CD4-positive, alpha-beta T cell treated with Interleukin-10 for 1 hour (primary cell): ENCODE results near the gene APOBEC3A.
"Not testable (repeated sequence)": the region's sequence is repeated elsewhere in the genome, so short reads cannot be mapped to it uniquely, and the experiment has no call there.

ENCODE experiments used
- DNase-seq: peaks from one replicate; pipeline ENCODE4 v3.0.0-alpha.2; 2020

Gene APOBEC3A

GRCh38 chr22:38963291-38963738 lies 5.9 kb downstream of the APOBEC3A start:
- not testable (repeated sequence) for DNase-seq

DNA sequence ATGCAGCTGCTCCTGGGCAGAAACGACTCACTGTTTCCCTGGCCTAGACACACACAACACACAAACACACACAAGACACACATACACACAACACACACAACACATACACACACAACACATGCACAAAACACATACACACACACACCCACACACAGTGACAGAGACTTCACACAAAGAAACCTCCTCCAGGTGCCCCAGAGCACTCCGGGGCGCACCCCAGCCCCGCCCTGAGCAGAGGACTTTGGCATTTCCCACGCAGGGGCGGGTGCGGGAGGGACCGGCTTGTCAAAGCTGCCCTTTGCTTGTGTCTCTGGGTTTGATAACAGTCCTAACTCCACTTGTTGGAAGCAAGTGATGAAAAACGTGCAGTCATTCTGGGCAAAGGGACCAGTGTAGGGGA lies 6.5 kb downstream of the APOBEC3A start:
- no peak for DNase-seq

DNA sequence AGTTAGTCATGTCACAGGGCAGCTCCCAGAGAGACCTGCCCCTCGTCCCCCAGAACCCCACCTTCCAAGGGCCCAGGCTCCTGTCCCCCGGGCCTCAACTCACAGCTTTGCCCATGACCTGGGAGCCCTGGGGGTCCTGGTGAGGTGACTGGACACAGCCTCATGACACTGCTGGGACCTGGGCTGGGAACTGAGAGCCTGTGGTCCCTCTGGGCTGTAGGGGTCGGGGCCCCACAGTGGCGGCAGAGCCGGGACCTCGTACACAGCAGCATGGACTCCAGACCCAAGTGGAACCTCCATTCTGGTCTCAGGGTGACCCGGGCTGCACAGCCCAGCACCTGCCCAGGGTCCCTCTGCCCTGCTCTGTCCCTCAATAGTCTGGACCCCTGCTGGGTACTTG lies 6.9 kb downstream of the APOBEC3A start:
- no peak for DNase-seq

- no peak for DNase-seq
Observed at GRCh38 chr22:38964989-38965388, 7.6 kb downstream of the APOBEC3A start.

- no peak for DNase-seq
Observed at GRCh38 chr22:38965614-38966379, 8.4 kb downstream of the APOBEC3A start.

- DNase-seq: no peak
Observed at GRCh38 chr22:38966380-38966702, 8.9 kb downstream of the APOBEC3A start.

DNA sequence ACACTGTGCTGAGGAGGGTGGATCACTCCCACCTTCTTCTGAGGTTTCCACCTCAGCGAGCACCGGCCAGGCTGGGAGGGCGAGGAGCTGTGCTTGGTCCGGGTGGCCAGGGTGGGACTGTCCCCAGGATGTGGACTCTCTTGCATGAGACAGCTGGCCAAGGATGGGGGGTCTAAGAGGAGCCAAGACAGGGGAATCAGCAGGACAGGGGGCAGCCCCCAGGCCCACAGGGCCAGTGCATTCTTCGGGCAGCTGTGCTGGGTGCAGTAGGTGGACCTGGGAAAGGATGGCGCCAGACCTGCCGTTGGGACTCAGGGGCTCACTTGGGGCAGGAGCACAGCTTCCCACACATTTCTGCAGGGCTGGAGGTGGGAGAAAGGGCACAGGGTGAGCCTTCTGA lies 9.5 kb downstream of the APOBEC3A start:
- no peak for DNase-seq

GRCh38 chr22:38967451-38968450 lies 10.3 kb downstream of the APOBEC3A start:
- DNase-seq: peak; percentile 24

DNA sequence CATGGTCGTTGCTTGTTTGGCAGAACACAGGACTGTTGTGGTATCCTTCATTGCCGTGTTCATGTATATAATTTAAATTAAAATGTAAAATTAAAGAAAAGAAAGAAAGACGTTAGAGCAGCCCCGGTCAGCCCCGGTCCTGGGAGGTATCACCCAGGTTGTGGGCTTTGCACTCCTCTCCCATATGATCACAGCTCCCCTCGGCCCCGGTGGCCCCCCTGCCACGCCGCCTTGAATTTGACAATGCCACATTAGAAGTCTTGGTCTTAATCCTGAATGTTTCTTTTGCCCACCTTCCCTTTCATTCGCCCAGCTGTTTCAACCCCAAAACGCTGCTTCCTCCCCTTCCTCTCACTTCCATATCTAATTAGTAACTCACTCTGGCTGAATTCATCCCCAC lies 11.4 kb downstream of the APOBEC3A start:
- no peak for DNase-seq

GRCh38 chr22:38970551-38970950 lies 13.1 kb downstream of the APOBEC3A start:
- no peak for DNase-seq

DNA sequence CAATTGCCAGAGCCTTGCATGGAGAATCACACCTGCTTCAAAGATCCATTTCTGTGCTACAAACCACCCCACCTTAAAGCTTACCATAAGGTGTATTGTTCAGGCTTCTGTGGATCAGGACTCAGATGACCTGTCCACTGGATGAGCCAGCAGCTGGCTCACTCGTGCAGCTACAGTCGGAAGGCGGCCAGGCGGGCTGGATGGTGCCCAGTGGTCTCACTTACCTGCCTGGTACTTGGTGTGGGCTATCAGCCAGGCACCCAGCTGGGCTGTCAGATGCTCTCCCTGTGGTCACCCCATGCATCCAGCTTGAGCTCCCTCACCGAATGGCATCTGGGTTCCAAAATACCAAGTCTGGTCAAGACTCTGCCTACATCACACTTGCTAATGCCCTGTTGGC lies 13.8 kb downstream of the APOBEC3A start:
- no peak for DNase-seq

- DNase-seq: no peak
Observed at GRCh38 chr22:38971791-38972190, 14.4 kb downstream of the APOBEC3A start.

- no peak for DNase-seq
Observed at GRCh38 chr22:38972558-38972957, 15.1 kb downstream of the APOBEC3A start.

DNA sequence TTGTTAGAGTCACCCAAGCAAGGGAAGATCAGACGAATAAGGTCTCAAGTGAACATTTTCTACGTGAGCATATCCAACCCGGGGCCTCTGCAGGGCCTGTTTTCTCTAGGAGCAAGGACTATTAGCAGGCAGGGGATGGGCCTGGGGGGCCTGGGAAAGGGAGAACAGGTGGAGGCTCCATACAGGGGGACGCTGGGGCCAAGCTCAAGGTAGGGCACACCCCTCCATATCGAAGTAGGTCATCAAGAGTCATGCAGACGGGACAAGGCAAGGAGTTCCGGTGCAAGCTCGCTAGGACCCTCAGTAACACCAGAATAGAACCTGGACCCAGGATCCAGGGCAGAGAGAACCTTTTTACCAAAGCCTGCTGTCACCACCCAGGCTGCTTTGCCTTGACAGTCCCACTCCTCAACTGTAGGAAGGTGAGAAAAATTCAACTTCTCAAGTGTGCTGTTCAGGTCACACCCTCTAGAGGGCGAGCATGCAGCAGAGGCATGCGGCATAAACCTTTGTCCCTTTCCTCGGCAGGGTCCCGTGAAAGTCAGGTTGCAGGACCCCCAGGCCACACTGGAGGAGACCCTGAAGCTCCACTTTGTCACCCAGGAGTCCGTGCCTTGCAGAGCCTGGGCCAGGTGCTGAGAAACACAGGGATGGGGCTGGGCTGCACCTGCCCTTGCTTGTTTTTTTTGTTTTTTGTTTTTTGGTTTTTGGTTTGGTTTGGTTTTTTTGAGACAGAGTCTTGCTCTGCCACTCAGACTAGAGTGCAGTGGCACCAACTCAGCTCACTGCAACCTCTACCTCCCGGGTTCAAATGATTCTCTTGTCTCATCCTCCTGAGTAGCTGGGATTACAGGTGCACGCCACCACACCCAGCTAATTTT lies 16.1 kb downstream of the APOBEC3A start:
- peak; percentile 68 for DNase-seq

DNA sequence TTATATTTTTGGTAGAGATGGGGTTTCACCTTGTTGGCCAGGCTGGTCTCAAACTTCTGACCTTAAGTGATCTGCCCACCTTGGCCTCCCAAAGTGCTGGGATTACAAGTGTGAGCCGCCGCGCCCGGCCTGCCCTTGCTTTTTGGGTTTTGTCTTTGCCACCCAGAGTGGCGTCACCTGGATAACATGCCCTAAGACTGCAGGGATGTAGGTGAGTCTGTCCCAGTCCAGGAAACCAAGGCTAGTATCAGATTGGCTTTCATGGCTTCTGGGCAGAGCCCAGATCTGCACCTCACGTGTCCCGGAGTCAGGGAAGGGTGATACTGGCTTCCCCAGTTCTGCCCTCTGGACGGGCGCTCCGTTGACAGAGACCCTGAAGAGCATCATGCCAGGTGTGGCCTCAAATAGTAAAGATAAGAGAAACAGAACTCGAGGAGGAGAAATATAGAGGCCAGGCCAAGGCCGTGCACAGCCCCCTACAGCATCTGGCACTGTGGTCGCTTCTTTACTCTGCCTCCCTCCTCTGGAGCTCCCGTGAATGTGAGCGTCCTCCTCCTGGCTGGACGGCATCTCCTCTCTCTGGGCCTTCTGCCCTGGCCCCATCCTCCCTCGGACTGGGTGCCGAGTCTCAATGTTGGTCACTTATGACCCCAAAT lies 16.9 kb downstream of the APOBEC3A start:
- DNase-seq: no peak

DNA sequence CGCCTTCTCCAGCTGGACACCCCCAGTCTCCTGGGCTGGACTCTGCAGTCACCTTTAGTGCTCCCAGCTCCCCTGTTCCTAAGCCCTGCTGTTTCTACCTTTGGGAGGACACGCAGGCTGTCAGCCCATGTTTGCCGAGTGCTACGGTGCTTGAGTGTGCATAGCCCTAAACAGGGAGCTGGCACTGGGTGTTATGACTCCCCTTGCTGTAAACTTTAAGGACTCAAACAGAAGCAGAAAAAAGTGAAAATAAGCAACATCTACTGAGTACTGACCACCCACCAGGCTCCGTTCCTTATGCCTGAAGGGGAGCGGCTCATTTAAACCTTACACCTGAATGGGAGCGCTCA lies 17.4 kb downstream of the APOBEC3A start:
- DNase-seq: no peak

GRCh38 chr22:38977289-38977688 lies 19.9 kb downstream of the APOBEC3A start:
- not testable (repeated sequence) for DNase-seq

DNA sequence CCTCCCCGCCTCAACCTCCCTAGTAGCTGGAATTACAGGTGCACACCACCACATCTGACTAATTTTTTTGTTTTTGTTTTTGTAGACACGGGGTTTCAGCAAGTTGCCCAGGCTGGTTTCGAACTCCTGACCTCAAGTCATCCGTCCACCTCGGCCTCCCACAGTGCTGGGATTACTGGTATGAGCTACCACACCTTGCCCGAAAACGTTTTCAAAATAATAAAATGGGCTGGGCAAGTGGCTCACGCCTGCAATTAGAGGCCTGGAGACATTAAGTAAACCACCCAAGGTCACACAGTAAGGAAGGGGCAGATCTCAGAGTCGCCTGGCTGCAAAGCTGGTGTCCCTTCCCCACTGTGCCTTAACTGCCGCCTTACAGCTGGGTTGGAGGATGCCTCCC lies 23.2 kb downstream of the APOBEC3A start:
- DNase-seq: not testable (repeated sequence)

- DNase-seq: no peak
Observed at GRCh38 chr22:38981005-38981991, 23.9 kb downstream of the APOBEC3A start.

DNA sequence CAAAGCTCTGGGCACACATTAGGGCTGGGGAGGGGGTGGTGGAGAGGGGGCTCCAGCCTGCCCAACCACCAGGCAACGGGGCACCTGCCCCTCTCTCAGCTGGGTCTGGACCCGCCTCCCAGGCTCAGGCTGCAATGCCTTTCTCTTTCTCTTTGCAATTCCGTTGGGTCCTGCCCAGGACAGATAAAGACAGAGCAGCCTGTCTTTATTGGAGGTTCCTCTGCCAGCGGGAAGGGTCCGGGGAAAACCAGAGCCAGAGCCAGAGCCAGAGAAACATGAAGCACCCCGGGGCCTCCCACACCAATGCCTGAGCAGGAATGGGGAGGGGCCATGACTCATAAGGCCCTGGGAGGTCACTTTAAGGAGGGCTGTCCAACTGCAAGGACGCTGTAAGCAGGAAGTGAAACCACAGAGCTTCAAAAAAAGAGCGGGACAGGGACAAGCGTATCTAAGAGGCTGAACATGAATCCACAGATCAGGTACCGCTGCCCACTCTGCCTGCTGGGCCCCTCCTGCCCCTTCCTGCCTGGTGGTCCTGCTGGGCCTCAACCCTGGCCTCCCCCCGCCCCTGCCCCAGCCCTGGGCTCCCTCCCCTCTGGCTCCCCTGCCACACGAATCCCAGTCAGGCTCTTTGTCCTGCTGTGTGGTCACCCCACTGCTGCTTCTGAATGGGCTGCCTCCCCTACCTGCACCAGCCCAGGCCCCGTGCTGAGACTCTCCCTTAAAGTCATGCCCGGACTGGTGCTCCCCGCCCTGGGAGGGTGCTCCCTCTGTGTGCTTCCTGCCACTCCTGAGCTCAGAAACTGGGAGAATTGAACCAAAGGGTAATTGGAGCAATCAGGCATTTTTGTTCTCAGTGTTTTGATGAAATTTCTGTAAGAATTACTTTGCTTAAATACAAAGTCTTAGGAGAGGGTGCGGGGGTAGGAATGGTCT lies 24.9 kb downstream of the APOBEC3A start, which contains the start of gene APOBEC3B:
Gene APOBEC3B (plus strand): TSS at position 356 of the 936 bp plus-strand sequence. CDS start 107 bp downstream, at position 463.
- peak; percentile 80 for DNase-seq
